Endodermal cell (in vitro differentiated cells): ENCODE measurements around the gene ELMO1. TPM values are rescaled to one million over a fixed set of nuclear protein-coding genes. Genes with fewer than 3 reads are reported as not detected.

Source experiments
- DNase-seq: peaks from one replicate; pipeline ENCODE4 v3.0.0-alpha.2; 2017
- H3K27ac ChIP-seq: 2 replicates; pipeline ENCODE4 v1.5.1; 2013; ENCODE audit warnings: mild to moderate bottlenecking, low read depth, low read length, moderate library complexity
- H3K27me3 ChIP-seq: 2 replicates; pipeline ENCODE4 v1.6.1; 2013; ENCODE audit warnings: mild to moderate bottlenecking, low read length, moderate library complexity; ENCODE audit not compliant: insufficient read depth, control insufficient read depth, poor library complexity, severe bottlenecking
- H3K36me3 ChIP-seq: 2 replicates; pipeline ENCODE4 v1.7.0; 2013; ENCODE audit warnings: mild to moderate bottlenecking, low read length, moderate library complexity; ENCODE audit not compliant: control insufficient read depth, insufficient read depth
- H3K4me1 ChIP-seq: one replicate; pipeline ENCODE4 v1.7.0; 2013; ENCODE audit warnings: low read length; ENCODE audit not compliant: control insufficient read depth, insufficient read depth
- H3K4me3 ChIP-seq: 2 replicates; pipeline ENCODE4 v1.5.1; 2013; ENCODE audit warnings: mild to moderate bottlenecking, low read length, moderate library complexity
- H3K9ac ChIP-seq: 2 replicates; pipeline ENCODE4 v1.6.1; 2013; ENCODE audit warnings: mild to moderate bottlenecking, low read length, moderate library complexity; ENCODE audit not compliant: poor library complexity, severe bottlenecking; ENCODE audit errors: extremely low read depth
- H3K9me3 ChIP-seq: 2 replicates; pipeline ENCODE4 v1.6.1; 2013; ENCODE audit warnings: mild to moderate bottlenecking, low read length, moderate library complexity; ENCODE audit not compliant: control insufficient read depth
- H3K27ac Mint-ChIP-seq: 2 replicates; pipeline ENCODE4 v1.8.0; 2020; ENCODE audit warnings: mixed read lengths
- H3K27me3 Mint-ChIP-seq: 2 replicates; pipeline ENCODE4 v1.8.0; 2021; ENCODE audit warnings: mild to moderate bottlenecking, mixed read lengths; ENCODE audit not compliant: insufficient read depth
- H3K36me3 Mint-ChIP-seq: 2 replicates; pipeline ENCODE4 v1.8.0; 2020; ENCODE audit warnings: low read depth, mixed read lengths
- H3K4me1 Mint-ChIP-seq: 2 replicates; pipeline ENCODE4 v1.8.0; 2020; ENCODE audit warnings: mixed read lengths
- H3K4me3 Mint-ChIP-seq: 2 replicates; pipeline ENCODE4 v1.8.0; 2020; ENCODE audit warnings: mild to moderate bottlenecking, moderate library complexity, mixed read lengths
- H3K9me3 Mint-ChIP-seq: 2 replicates; pipeline ENCODE4 v1.8.0; 2020; ENCODE audit warnings: mild to moderate bottlenecking, mixed read lengths
- WGBS, 2 experiments: methylation state at CpG; one replicate each; pipeline versions ENCODE4 v1.1.5 to v1.1.7; 2013; ENCODE audit warnings: missing lambda C conversion rate in 2 of 2, mixed read lengths in 1 of 2; ENCODE audit not compliant: insufficient coverage in 1 of 2, insufficient read length in 1 of 2; 5-methylcytosine and 5-hydroxymethylcytosine counted together
- total RNA-seq, 2 donors: library from RNA; stranded (reverse); fragmentation: NEBNext Ultra II Directional in 1 of 2; extraction: Animal tissue kit (Norgen Biotek cat#: 25700) in 1 of 2; gene quantifications; 2 replicates in 1 of 2; 3 replicates in 1 of 2; pipeline ENCODE4 v1.2.1, GENCODE V29; 2021
- TF ChIP-seq, protein P1 (sequence below): fragments of 200-600 bp; sonication (generic); conservative IDR thresholded peaks from 2 replicates; pipeline ENCODE4 v1.5.0; 2021; ENCODE audit warnings: antibody characterized with exemption, mild to moderate bottlenecking

Gene ELMO1
- total RNA-seq, 2 donors from 2014 or later = 120 to 131 TPM

GRCh38 chr7:37197108-37197507 is 251.6 kb downstream of the ELMO1 start:
- Histone ChIP-seq H3K27ac (no peak overlapping the region), H3K4me1 (no peaks in the 10 kb centered on the region), H3K9me3 (no peaks in the 10 kb centered on the region), H3K36me3 (peaks cover 37% of the 10 kb centered on the region), H3K27me3 (no peaks in the 10 kb centered on the region), H3K4me3 (no peak overlapping the region), H3K9ac (no peak overlapping the region)
- Mint-ChIP-seq H3K27ac (no peak overlapping the region), H3K27me3 (no peaks in the 10 kb centered on the region), H3K4me3 (no peak overlapping the region), H3K9me3 (no peaks in the 10 kb centered on the region), H3K4me1 (no peaks in the 10 kb centered on the region), H3K36me3 (peaks cover 43% of the 10 kb centered on the region)
- TF ChIP-seq, protein P1, sequence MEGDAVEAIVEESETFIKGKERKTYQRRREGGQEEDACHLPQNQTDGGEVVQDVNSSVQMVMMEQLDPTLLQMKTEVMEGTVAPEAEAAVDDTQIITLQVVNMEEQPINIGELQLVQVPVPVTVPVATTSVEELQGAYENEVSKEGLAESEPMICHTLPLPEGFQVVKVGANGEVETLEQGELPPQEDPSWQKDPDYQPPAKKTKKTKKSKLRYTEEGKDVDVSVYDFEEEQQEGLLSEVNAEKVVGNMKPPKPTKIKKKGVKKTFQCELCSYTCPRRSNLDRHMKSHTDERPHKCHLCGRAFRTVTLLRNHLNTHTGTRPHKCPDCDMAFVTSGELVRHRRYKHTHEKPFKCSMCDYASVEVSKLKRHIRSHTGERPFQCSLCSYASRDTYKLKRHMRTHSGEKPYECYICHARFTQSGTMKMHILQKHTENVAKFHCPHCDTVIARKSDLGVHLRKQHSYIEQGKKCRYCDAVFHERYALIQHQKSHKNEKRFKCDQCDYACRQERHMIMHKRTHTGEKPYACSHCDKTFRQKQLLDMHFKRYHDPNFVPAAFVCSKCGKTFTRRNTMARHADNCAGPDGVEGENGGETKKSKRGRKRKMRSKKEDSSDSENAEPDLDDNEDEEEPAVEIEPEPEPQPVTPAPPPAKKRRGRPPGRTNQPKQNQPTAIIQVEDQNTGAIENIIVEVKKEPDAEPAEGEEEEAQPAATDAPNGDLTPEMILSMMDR = no peak
- 95 to 99% methylated on average over 10 of the region's 10 CpGs for WGBS, 2 experiments
- DNase-seq = no peak

GRCh38 chr7:37196676-37197075 is 252.0 kb downstream of the ELMO1 start:
- H3K27me3 ChIP-seq = no peaks in the 10 kb centered on the region
- DNase-seq = no peak
- WGBS, 2 experiments = 98 to 100% methylated on average over 1 to 2 of the region's 2 CpGs
- H3K9ac ChIP-seq = no peak overlapping the region
- Mint-ChIP-seq H3K4me3 (no peak overlapping the region), H3K36me3 (peaks cover 47% of the 10 kb centered on the region), H3K27ac (no peak overlapping the region), H3K9me3 (no peaks in the 10 kb centered on the region), H3K27me3 (no peaks in the 10 kb centered on the region), H3K4me1 (no peaks in the 10 kb centered on the region)
- no peaks in the 10 kb centered on the region for H3K9me3 ChIP-seq
- TF ChIP-seq, protein P1 = no peak
- peaks cover 41% of the 10 kb centered on the region for H3K36me3 ChIP-seq
- no peak overlapping the region for H3K27ac ChIP-seq
- H3K4me1 ChIP-seq = no peaks in the 10 kb centered on the region
- no peak overlapping the region for H3K4me3 ChIP-seq

DNA sequence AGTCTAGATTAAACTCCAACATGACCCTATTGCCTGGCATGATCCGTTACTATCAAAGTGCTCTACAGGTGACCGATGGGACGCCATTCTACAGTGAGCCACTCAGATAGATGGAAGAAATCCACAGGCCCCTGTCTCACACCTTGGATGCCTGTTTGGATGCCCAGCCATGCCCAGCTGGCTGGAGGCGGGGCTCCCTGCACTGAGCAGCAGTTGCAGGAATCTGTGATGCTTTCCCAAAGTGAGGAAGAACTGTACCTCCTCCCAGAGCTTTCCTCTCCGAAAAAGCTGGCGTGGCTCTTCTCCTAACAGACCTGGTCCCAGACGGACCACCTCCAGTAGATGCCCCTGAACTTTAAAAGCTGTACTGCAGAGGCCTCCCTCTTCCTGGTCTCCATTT is 253.3 kb downstream of the ELMO1 start:
- H3K4me1 ChIP-seq = no peaks in the 10 kb centered on the region
- H3K4me3 ChIP-seq = no peak overlapping the region
- TF ChIP-seq, protein P1 = no peak
- Mint-ChIP-seq H3K9me3 (no peaks in the 10 kb centered on the region), H3K4me3 (no peak overlapping the region), H3K27me3 (no peaks in the 10 kb centered on the region), H3K36me3 (peaks cover 46% of the 10 kb centered on the region), H3K27ac (no peak overlapping the region), H3K4me1 (no peaks in the 10 kb centered on the region)
- no peak for DNase-seq
- 95 to 96% methylated on average over 7 of the region's 7 CpGs for WGBS, 2 experiments
- H3K36me3 ChIP-seq = peaks cover 44% of the 10 kb centered on the region
- H3K27me3 ChIP-seq = no peaks in the 10 kb centered on the region
- H3K27ac ChIP-seq = no peak overlapping the region
- H3K9me3 ChIP-seq = no peaks in the 10 kb centered on the region
- no peak overlapping the region for H3K9ac ChIP-seq
